ENCODE results near the gene HPSE.

The HPSE gene

GRCh38 chr4:83252782-83253405 is 81.8 kb downstream of the HPSE start:
- in situ Hi-C loops (cut with MboI; ENCODE audit: low sequenced_read_pairs), result loop anchor here (25.0 kb wide), 1 partner anchor 141 kb away; the partner anchor contains the start of gene PLAC8

GRCh38 chr4:83251447-83251830 is 83.2 kb downstream of the HPSE start:
- in situ Hi-C loops (cut with MboI; ENCODE audit: low sequenced_read_pairs), result loop anchor here (25.0 kb wide), 1 partner anchor 139 kb away; the partner anchor contains the start of gene PLAC8

- in situ Hi-C loops (cut with MboI; ENCODE audit: low sequenced_read_pairs), result loop anchor here (25.0 kb wide), 1 partner anchor 139 kb away; the partner anchor contains the start of gene PLAC8
Observed at GRCh38 chr4:83250687-83251446, 83.8 kb downstream of the HPSE start.

- in situ Hi-C loops (cut with MboI; ENCODE audit: low sequenced_read_pairs), result no loop called here
Observed at GRCh38 chr4:83248486-83248885, 86.2 kb downstream of the HPSE start.

GRCh38 chr4:83247415-83248357 is 87.0 kb downstream of the HPSE start:
- in situ Hi-C loops (cut with MboI; ENCODE audit: low sequenced_read_pairs), result no loop called here
